ENCODE data around the gene CALHM1. TPM values are rescaled to one million over a fixed set of nuclear protein-coding genes. Genes with fewer than 3 reads are reported as not detected.
"Not testable (repeated sequence)": the region's sequence is repeated elsewhere in the genome, so short reads cannot be mapped to it uniquely, and the experiment has no call there.

The CALHM1 gene
- total RNA-seq, 1 donor from 2014 or later: not detected

DNA sequence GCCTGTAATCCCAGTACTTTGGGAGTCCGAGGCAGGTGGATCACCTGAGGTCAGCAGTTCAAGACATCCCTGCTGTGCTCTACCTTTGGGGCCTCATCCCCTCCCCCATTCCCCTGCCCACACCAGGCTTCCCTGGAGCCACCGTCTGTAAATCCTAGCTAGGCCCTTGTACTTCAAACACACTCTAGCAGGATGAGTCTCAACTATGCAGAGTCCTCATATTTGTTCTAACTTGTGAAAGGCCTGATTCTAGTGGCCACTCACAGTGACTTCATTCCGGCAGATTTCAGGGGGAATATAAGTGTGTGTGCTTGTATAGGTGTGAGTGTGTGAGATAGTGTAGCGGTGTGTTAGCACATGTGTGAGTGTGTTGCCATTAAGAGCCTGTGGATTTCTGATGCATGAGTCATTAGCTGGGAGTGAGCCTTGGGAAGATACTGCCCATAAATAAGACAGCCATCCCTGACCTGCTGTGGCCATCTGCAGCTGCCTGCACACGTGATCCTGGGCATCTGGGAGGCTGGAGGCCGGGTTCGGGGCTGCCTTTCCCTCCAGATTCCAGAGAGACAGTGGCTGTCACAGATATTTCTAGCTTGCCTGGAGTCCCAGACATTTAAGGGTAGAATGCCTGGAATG is 33.1 kb upstream of the CALHM1 start:
- no peak overlapping the region for H3K4me3 ChIP-seq
- no peaks in the 10 kb centered on the region for H3K9me3 ChIP-seq
- peaks cover 39% of the 10 kb centered on the region for H3K4me1 ChIP-seq
- no peaks in the 10 kb centered on the region for H3K27me3 ChIP-seq
- H3K27ac ChIP-seq: peak overlapping the region; percentile 71
- TF ChIP-seq, protein P1, sequence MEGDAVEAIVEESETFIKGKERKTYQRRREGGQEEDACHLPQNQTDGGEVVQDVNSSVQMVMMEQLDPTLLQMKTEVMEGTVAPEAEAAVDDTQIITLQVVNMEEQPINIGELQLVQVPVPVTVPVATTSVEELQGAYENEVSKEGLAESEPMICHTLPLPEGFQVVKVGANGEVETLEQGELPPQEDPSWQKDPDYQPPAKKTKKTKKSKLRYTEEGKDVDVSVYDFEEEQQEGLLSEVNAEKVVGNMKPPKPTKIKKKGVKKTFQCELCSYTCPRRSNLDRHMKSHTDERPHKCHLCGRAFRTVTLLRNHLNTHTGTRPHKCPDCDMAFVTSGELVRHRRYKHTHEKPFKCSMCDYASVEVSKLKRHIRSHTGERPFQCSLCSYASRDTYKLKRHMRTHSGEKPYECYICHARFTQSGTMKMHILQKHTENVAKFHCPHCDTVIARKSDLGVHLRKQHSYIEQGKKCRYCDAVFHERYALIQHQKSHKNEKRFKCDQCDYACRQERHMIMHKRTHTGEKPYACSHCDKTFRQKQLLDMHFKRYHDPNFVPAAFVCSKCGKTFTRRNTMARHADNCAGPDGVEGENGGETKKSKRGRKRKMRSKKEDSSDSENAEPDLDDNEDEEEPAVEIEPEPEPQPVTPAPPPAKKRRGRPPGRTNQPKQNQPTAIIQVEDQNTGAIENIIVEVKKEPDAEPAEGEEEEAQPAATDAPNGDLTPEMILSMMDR (IDR thresholded peaks at IDR 0.05): no peak
- peak; percentile 41 to 66 for TF ChIP-seq POLR2AphosphoS5 (IDR thresholded peaks at IDR 0.05; ENCODE audit: insufficient read depth in 1 of 2, low read depth in 1 of 2)
- no peaks in the 10 kb centered on the region for H3K36me3 ChIP-seq
- intact Hi-C loops (cut with DNase I): no loop called here
- DNase-seq (ENCODE audit: extremely low spot score in 2 of 2): no peak

DNA sequence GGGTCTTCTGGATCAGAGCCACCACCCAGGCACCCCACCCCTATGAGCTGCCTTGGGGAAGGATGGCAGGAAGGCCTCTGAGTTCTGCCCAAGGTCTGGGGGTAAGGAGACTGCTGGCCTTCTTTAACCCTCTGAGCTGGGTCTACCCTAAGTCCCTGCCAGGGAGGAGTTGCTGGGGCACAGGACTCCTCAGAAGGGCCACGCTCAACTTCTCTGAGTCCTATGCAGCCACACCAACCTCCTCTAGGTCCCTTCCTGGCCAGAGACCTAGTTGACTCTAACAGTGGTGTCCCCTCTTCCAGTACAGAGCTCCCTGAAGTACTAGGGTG is 32.2 kb upstream of the CALHM1 start:
- Histone ChIP-seq H3K27ac (no peak overlapping the region), H3K4me3 (no peak overlapping the region), H3K27me3 (no peaks in the 10 kb centered on the region), H3K4me1 (peaks cover 39% of the 10 kb centered on the region), H3K36me3 (no peaks in the 10 kb centered on the region), H3K9me3 (no peaks in the 10 kb centered on the region)
- no peak for DNase-seq (ENCODE audit: extremely low spot score in 2 of 2)
- TF ChIP-seq POLR2AphosphoS5 (IDR thresholded peaks at IDR 0.05; ENCODE audit: insufficient read depth in 1 of 2, low read depth in 1 of 2): no peak
- TF ChIP-seq POLR2A (IDR thresholded peaks at IDR 0.05): no peak
- TF ChIP-seq, protein P1 (IDR thresholded peaks at IDR 0.05): no peak
- intact Hi-C loops (cut with DNase I): no loop called here

DNA sequence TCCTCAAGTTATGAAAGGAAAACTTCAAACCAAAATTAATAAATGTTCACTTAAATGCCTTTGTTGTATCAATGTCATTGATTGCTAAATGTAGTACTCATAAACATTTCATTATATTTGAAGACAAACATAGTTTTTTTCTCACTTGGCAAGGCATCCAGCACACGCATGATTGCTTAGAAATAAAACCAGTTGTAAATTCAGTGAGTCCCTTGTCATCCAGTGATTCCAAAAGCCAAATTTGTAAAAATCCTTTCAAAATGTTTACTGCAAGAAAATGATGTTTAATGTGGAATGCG is 28.7 kb upstream of the CALHM1 start:
- Histone ChIP-seq H3K27me3 (no peaks in the 10 kb centered on the region), H3K4me1 (peaks cover 12% of the 10 kb centered on the region), H3K4me3 (no peak overlapping the region), H3K9me3 (no peaks in the 10 kb centered on the region), H3K27ac (peak overlapping the region; percentile 60), H3K36me3 (no peaks in the 10 kb centered on the region)
- TF ChIP-seq POLR2AphosphoS5 (IDR thresholded peaks at IDR 0.05; ENCODE audit: insufficient read depth in 1 of 2, low read depth in 1 of 2) (no peak), POLR2A (IDR thresholded peaks at IDR 0.05) (no peak)
- TF ChIP-seq, protein P1 (IDR thresholded peaks at IDR 0.05): no peak
- no peak for DNase-seq (ENCODE audit: extremely low spot score in 2 of 2)
- intact Hi-C loops (cut with DNase I): no loop called here

GRCh38 chr10:103486635-103487409 is 28.1 kb upstream of the CALHM1 start:
- H3K9me3 ChIP-seq; H3K4me3 ChIP-seq; H3K4me1 ChIP-seq; intact Hi-C loops (cut with DNase I); DNase-seq (ENCODE audit: extremely low spot score in 2 of 2); H3K27me3 ChIP-seq; H3K36me3 ChIP-seq: not testable (repeated sequence)
- H3K27ac ChIP-seq: peak overlapping the region; percentile 60

GRCh38 chr10:103481974-103482531 is 23.4 kb upstream of the CALHM1 start:
- Histone ChIP-seq H3K4me3 (no peak overlapping the region), H3K4me1 (no peaks in the 10 kb centered on the region), H3K36me3 (no peaks in the 10 kb centered on the region), H3K9me3 (no peaks in the 10 kb centered on the region), H3K27ac (no peak overlapping the region), H3K27me3 (no peaks in the 10 kb centered on the region)
- DNase-seq (ENCODE audit: extremely low spot score in 2 of 2): no peak
- intact Hi-C loops (cut with DNase I): no loop called here
- TF ChIP-seq, protein P1 (IDR thresholded peaks at IDR 0.05): peak; percentile 24 to 57 (median 44)
- no peak for TF ChIP-seq POLR2AphosphoS5 (IDR thresholded peaks at IDR 0.05; ENCODE audit: insufficient read depth in 1 of 2, low read depth in 1 of 2)
- no peak for TF ChIP-seq POLR2A (IDR thresholded peaks at IDR 0.05)
